IMR-90 (cell line): ENCODE results near the gene KRTAP10-11. TPM values are rescaled to one million over a fixed set of nuclear protein-coding genes. Genes with fewer than 3 reads are reported as not detected.

ENCODE experiments used
- ATAC-seq: fragments of 200-7000 bp; cut with Tn5 transposase; 2 replicates; pipeline ENCODE4 v1.9.1; 2020; ENCODE audit warnings: low read depth, mild to moderate bottlenecking, moderate library complexity
- BruUV-seq: library from RNA; stranded (reverse); fragments of 400-500 nt; replicated peaks from 2 replicates; lab custom pipeline; 2021; lab: Mats Ljungman, UMichigan
- CTCF ChIA-PET: fragments of 300-600 bp; formaldehyde crosslinking; extraction: SDS; loops from one replicate; lab custom pipeline; 2021; ENCODE audit warnings: antibody characterized with exemption; lab: Yijun Ruan, JAX
- POLR2A ChIA-PET: fragments of 300-600 bp; sonication (Branson Sonifier 250); formaldehyde crosslinking; loops from one replicate; lab custom pipeline; 2022; ENCODE audit warnings: antibody characterized with exemption; ENCODE audit not compliant: unreplicated experiment; lab: Charles Lee
- DNase-seq: peaks from one replicate; pipeline ENCODE4 v3.0.0; 2013
- H2AFZ ChIP-seq: replicated peaks from 2 replicates; pipeline ENCODE3; 2013; ENCODE audit warnings: low read length, mild to moderate bottlenecking; ENCODE audit not compliant: poor library complexity
- H2AK5ac ChIP-seq: 2 replicates; pipeline ENCODE4 v1.6.1; 2013; ENCODE audit warnings: low read depth, low read length, inconsistent platforms
- H2AK9ac ChIP-seq: replicated peaks from 2 replicates; pipeline ENCODE3; 2013; ENCODE audit warnings: mild to moderate bottlenecking, low read depth, low read length, moderate library complexity; ENCODE audit not compliant: poor library complexity
- H2BK120ac ChIP-seq: 2 replicates; pipeline ENCODE4 v1.6.1; 2013; ENCODE audit warnings: low read depth, low read length, inconsistent platforms
- H2BK15ac ChIP-seq: 3 replicates; pipeline ENCODE4 v1.6.1; 2013; ENCODE audit warnings: low read depth, low read length, inconsistent platforms
- H2BK20ac ChIP-seq: 2 replicates; pipeline ENCODE4 v1.6.1; 2013; ENCODE audit warnings: low read depth, mild to moderate bottlenecking, inconsistent platforms, low read length, moderate library complexity
- H2BK5ac ChIP-seq: 2 replicates; pipeline ENCODE4 v1.6.1; 2013; ENCODE audit warnings: mild to moderate bottlenecking, low read depth, low read length, inconsistent platforms; ENCODE audit not compliant: poor library complexity, severe bottlenecking
- H3K14ac ChIP-seq: replicated peaks from 2 replicates; pipeline ENCODE4 v1.6.1; 2013; ENCODE audit warnings: low read depth, low read length, inconsistent platforms
- H3K18ac ChIP-seq: 2 replicates; pipeline ENCODE4 v1.6.1; 2013; ENCODE audit warnings: low read depth, low read length, control low read depth
- H3K23ac ChIP-seq: 2 replicates; pipeline ENCODE4 v1.6.1; 2013; ENCODE audit warnings: low read depth, low read length, inconsistent platforms
- H3K27ac ChIP-seq: 2 replicates; pipeline ENCODE4 v1.5.1; 2013; ENCODE audit warnings: mild to moderate bottlenecking, control low read depth, low read length; ENCODE audit not compliant: insufficient read depth
- H3K27me3 ChIP-seq: 2 replicates; pipeline ENCODE4 v1.6.1; 2013; ENCODE audit warnings: low read length; ENCODE audit not compliant: control insufficient read depth, insufficient read depth
- H3K36me3 ChIP-seq: 2 replicates; pipeline ENCODE4 v1.6.1; 2013; ENCODE audit warnings: low read length, mixed read lengths; ENCODE audit not compliant: control insufficient read depth, insufficient read depth
- H3K4ac ChIP-seq: 2 replicates; pipeline ENCODE4 v1.6.1; 2013; ENCODE audit warnings: low read depth, low read length, inconsistent platforms
- H3K4me1 ChIP-seq: 2 replicates; pipeline ENCODE4 v1.6.1; 2013; ENCODE audit warnings: low read length, mixed read lengths; ENCODE audit not compliant: control insufficient read depth, insufficient read depth
- H3K4me2 ChIP-seq: 2 replicates; pipeline ENCODE4 v1.6.1; 2013; ENCODE audit warnings: low read depth, mild to moderate bottlenecking, control low read depth, low read length, moderate library complexity
- H3K4me3 ChIP-seq: 2 replicates; pipeline ENCODE4 v1.5.1; 2013; ENCODE audit warnings: low read depth, mild to moderate bottlenecking, control low read depth, low read length, moderate library complexity; ENCODE audit not compliant: insufficient read depth
- H3K56ac ChIP-seq: 2 replicates; pipeline ENCODE4 v1.6.1; 2013; ENCODE audit warnings: low read length, inconsistent platforms; ENCODE audit not compliant: insufficient read depth; ENCODE audit errors: extremely low read depth
- H3K79me1 ChIP-seq, 2 experiments: 2 replicates each; pipeline ENCODE4 v1.6.1; 2013; ENCODE audit warnings: low read length in 2 of 2, inconsistent platforms in 1 of 2, low read depth in 1 of 2
- H3K9ac ChIP-seq: 2 replicates; pipeline ENCODE4 v1.6.1; 2013; ENCODE audit warnings: low read depth, low read length, control low read depth
- H3K9me1 ChIP-seq: 2 replicates; pipeline ENCODE4 v1.6.1; 2013; ENCODE audit warnings: low read length, inconsistent platforms; ENCODE audit not compliant: insufficient read depth
- H3K9me3 ChIP-seq: 2 replicates; pipeline ENCODE4 v1.6.1; 2013; ENCODE audit warnings: low read length; ENCODE audit not compliant: control insufficient read depth, insufficient read depth
- H4K20me1 ChIP-seq: 2 replicates; pipeline ENCODE4 v1.6.1; 2013; ENCODE audit warnings: low read length, inconsistent platforms; ENCODE audit not compliant: insufficient read depth
- H4K5ac ChIP-seq: 2 replicates; pipeline ENCODE4 v1.6.1; 2013; ENCODE audit warnings: mild to moderate bottlenecking, low read depth, low read length, control low read depth
- H4K8ac ChIP-seq, 2 experiments: 2 replicates each; pipeline ENCODE4 v1.6.1; 2013; ENCODE audit warnings: low read depth in 2 of 2, low read length in 2 of 2, control low read depth in 1 of 2, inconsistent platforms in 1 of 2
- H4K91ac ChIP-seq: 2 replicates; pipeline ENCODE4 v1.6.1; 2013; ENCODE audit warnings: low read depth, low read length, inconsistent platforms; ENCODE audit not compliant: insufficient read depth
- BHLHE40 ChIP-seq: fragments of 150-350 bp; IDR thresholded peaks from 2 replicates; pipeline ENCODE4 v1.6.1; 2016; ENCODE audit warnings: mild to moderate bottlenecking, low read depth, low read length
- CEBPB ChIP-seq: IDR thresholded peaks from 2 replicates; pipeline ENCODE4 v1.6.1; 2012; ENCODE audit warnings: low read depth, low read length, improper control_type of control experiment
- CHD1 ChIP-seq: IDR thresholded peaks from 2 replicates; pipeline ENCODE4 v1.6.1; 2012; ENCODE audit warnings: low read depth, low read length, improper control_type of control experiment
- CTCF ChIP-seq: conservative IDR thresholded peaks from 2 replicates; pipeline ENCODE4 v1.5.1; 2012; ENCODE audit warnings: mild to moderate bottlenecking, low read depth, low read length, improper control_type of control experiment
- FOS ChIP-seq: fragments of 150-350 bp; IDR thresholded peaks from 2 replicates; pipeline ENCODE4 v1.6.1; 2016; ENCODE audit warnings: low read depth, low read length
- MAFK ChIP-seq: IDR thresholded peaks from 2 replicates; pipeline ENCODE4 v1.6.1; 2012; ENCODE audit warnings: low read depth, low read length, improper control_type of control experiment
- MAZ ChIP-seq: IDR thresholded peaks from 2 replicates; pipeline ENCODE4 v1.6.1; 2012; ENCODE audit warnings: low read depth, mild to moderate bottlenecking, low read length, improper control_type of control experiment, moderate library complexity, borderline replicate concordance
- MXI1 ChIP-seq: IDR thresholded peaks from 2 replicates; pipeline ENCODE4 v1.6.1; 2012; ENCODE audit warnings: low read depth, mild to moderate bottlenecking, low read length, moderate library complexity, borderline replicate concordance
- NFE2L2 ChIP-seq: fragments of 150-350 bp; IDR thresholded peaks from 2 replicates; pipeline ENCODE4 v1.6.1; 2016; ENCODE audit warnings: low read depth, mild to moderate bottlenecking, low read length
- POLR2A ChIP-seq: IDR thresholded peaks from 2 replicates; pipeline ENCODE4 v1.6.1; 2012; ENCODE audit warnings: mild to moderate bottlenecking, low read depth, low read length
- RAD21 ChIP-seq: IDR thresholded peaks from 2 replicates; pipeline ENCODE4 v1.6.1; 2012; ENCODE audit warnings: low read length, improper control_type of control experiment
- RCOR1 ChIP-seq: IDR thresholded peaks from 2 replicates; pipeline ENCODE4 v1.6.1; 2012; ENCODE audit warnings: mild to moderate bottlenecking, low read length, improper control_type of control experiment; ENCODE audit not compliant: insufficient replicate concordance
- RFX5 ChIP-seq: IDR thresholded peaks from 2 replicates; pipeline ENCODE4 v1.8.0; 2012; ENCODE audit warnings: low read depth, mild to moderate bottlenecking, low read length, moderate library complexity
- SMC3 ChIP-seq: fragments of 150-350 bp; IDR thresholded peaks from 2 replicates; pipeline ENCODE4 v1.6.1; 2016; ENCODE audit warnings: low read depth, mild to moderate bottlenecking, antibody characterized with exemption, low read length, moderate library complexity
- WGBS, 2 experiments: methylation state at CpG; one replicate each; pipeline versions ENCODE4 v1.1.5 to v1.1.7; 2013; ENCODE audit warnings: missing lambda C conversion rate in 2 of 2; ENCODE audit not compliant: insufficient read length in 1 of 2; ENCODE audit errors: extremely low coverage in 2 of 2; 5-methylcytosine and 5-hydroxymethylcytosine counted together
- dilution Hi-C: fragments of 300-500 bp; cut with HindIII; formaldehyde crosslinking; loops from one replicate; pipeline ENCODE4 v1.14.3; 2018; ENCODE audit warnings: low sequenced_read_pairs; ENCODE audit not compliant: unreplicated experiment
- in situ Hi-C: fragments of 300-500 bp; cut with MboI; formaldehyde crosslinking; loops from 3 replicates; pipeline ENCODE4 v1.14.3; 2019; ENCODE audit warnings: low sequenced_read_pairs, inconsistent platforms, mixed read lengths
- intact Hi-C: fragments of 100-400 bp; cut with micrococcal nuclease; formaldehyde crosslinking; loops from 2 replicates; pipeline ENCODE4 v1.10.0; 2022
- polyA plus RNA-seq, 3 experiments: library from polyadenylated mRNA; depleted of rRNA; stranded (reverse); fragments of >200 nt; gene quantifications; 2 replicates each; pipeline ENCODE4 v1.2.3, GENCODE V29; 2012; ENCODE audit warnings: low replicate concordance in 1 of 3
- total RNA-seq: library from RNA; depleted of rRNA; stranded (reverse); fragments of >200 nt; gene quantifications from 2 replicates; pipeline ENCODE4 v1.2.3, GENCODE V29; 2012
- TF ChIP-seq, protein P1 (sequence below): fragments of 150-350 bp; IDR thresholded peaks from 2 replicates; pipeline ENCODE4 v1.6.1; 2017; ENCODE audit warnings: mild to moderate bottlenecking, antibody characterized with exemption, low read length, low read depth
- TF ChIP-seq, protein P2 (sequence below): fragments of 150-350 bp; IDR thresholded peaks from 2 replicates; pipeline ENCODE4 v1.6.1; 2016; ENCODE audit warnings: low read depth, mild to moderate bottlenecking, low read length, moderate library complexity, borderline replicate concordance

Gene KRTAP10-11
- total and polyA plus RNA-seq, 2 of the 4 experiments (the other 2 are of a cell fraction) = not detected

DNA sequence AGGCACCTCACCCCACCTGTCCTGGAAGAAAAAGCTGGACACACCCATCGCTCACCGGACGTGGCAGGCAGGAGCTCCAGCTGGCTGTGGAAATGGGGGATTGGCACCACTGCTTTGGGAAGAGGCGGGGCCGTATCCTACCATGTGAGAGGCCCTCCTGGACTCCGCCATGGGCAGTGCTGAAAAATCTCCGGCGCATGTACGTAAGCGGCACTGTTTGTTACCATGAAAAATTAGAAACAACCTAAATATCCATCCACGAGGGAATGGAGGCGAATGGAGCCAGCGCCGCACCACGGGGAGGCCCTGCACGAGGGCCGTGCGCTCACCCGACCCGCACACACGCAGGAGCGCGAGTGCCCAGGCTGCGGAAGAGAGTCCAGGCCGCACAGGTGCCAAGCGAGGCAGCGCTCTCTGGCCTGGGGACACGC, 31.2 kb upstream of the KRTAP10-11 start:
- no peak overlapping the region for H2BK15ac ChIP-seq
- H4K20me1 ChIP-seq = no peaks in the 10 kb centered on the region
- no peak overlapping the region for H2AFZ ChIP-seq
- 84% methylated on average over 15 of the region's 28 CpGs; no CpG with 5 or more reads in 1 of the 2 experiments for WGBS, 2 experiments
- H3K56ac ChIP-seq = no peak overlapping the region
- TF ChIP-seq NFE2L2 (no peak), CTCF (no peak), POLR2A (no peak), MAFK (no peak), BHLHE40 (no peak), RCOR1 (no peak), RFX5 (no peak), SMC3 (no peak), MXI1 (no peak), RAD21 (no peak), CEBPB (no peak), CHD1 (no peak), MAZ (no peak), FOS (no peak)
- TF ChIP-seq, protein P1, sequence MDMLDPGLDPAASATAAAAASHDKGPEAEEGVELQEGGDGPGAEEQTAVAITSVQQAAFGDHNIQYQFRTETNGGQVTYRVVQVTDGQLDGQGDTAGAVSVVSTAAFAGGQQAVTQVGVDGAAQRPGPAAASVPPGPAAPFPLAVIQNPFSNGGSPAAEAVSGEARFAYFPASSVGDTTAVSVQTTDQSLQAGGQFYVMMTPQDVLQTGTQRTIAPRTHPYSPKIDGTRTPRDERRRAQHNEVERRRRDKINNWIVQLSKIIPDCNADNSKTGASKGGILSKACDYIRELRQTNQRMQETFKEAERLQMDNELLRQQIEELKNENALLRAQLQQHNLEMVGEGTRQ = no peak
- TF ChIP-seq, protein P2, sequence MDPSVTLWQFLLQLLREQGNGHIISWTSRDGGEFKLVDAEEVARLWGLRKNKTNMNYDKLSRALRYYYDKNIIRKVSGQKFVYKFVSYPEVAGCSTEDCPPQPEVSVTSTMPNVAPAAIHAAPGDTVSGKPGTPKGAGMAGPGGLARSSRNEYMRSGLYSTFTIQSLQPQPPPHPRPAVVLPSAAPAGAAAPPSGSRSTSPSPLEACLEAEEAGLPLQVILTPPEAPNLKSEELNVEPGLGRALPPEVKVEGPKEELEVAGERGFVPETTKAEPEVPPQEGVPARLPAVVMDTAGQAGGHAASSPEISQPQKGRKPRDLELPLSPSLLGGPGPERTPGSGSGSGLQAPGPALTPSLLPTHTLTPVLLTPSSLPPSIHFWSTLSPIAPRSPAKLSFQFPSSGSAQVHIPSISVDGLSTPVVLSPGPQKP = no peak
- no peak overlapping the region for H3K23ac ChIP-seq
- POLR2A ChIA-PET = no interaction called here
- H3K9me3 ChIP-seq = peaks cover 13% of the 10 kb centered on the region
- no peak overlapping the region for H3K9ac ChIP-seq
- no peaks in the 10 kb centered on the region for H3K79me1 ChIP-seq
- in situ Hi-C loops (no loop called here), intact Hi-C loops (no loop called here), dilution Hi-C loops (no loop called here)
- no peak overlapping the region for H4K91ac ChIP-seq
- H4K5ac ChIP-seq = no peak overlapping the region
- H3K4me1 ChIP-seq = no peaks in the 10 kb centered on the region
- no peaks in the 10 kb centered on the region for H3K36me3 ChIP-seq
- H2AK5ac ChIP-seq = no peak overlapping the region
- no peak overlapping the region for H2BK120ac ChIP-seq
- H3K27me3 ChIP-seq = peaks cover 3% of the 10 kb centered on the region; the same call in 1 of the 2 replicates
- H3K9me1 ChIP-seq = no peaks in the 10 kb centered on the region
- no peak overlapping the region for H2BK20ac ChIP-seq
- H2BK5ac ChIP-seq = no peak overlapping the region
- no peak overlapping the region for H3K18ac ChIP-seq
- no peak overlapping the region for H3K4me3 ChIP-seq
- ATAC-seq = no peak
- CTCF ChIA-PET = no interaction called here
- no peak overlapping the region for H4K8ac ChIP-seq
- BruUV-seq = no TSS peak
- no peak overlapping the region for H3K27ac ChIP-seq
- no peak overlapping the region for H3K14ac ChIP-seq
- no peak overlapping the region for H3K4ac ChIP-seq
- H2AK9ac ChIP-seq = no peak overlapping the region
- H3K4me2 ChIP-seq = no peak overlapping the region
- DNase-seq = no peak
